Thyroid gland (tissue), 4 donors: ENCODE data around the gene ASAP2. TPM values are rescaled to one million over a fixed set of nuclear protein-coding genes. Genes with fewer than 3 reads are reported as not detected.

ENCODE experiments used
- DNase-seq, 2 donors: peaks; one replicate each; pipeline ENCODE4 v3.0.0-alpha.2; 2019
- H3K27ac ChIP-seq, 3 donors: fragments of 200-600 bp; sonication (generic); 1 replicate in 2 of 3; 2 replicates in 1 of 3; pipeline ENCODE4 v1.5.1; 2016 to 2019; ENCODE audit warnings: mild to moderate bottlenecking in 1 of 3, moderate library complexity in 1 of 3
- H3K27me3 ChIP-seq: fragments of 200-600 bp; sonication (generic); one replicate; pipeline ENCODE4 v1.5.1; 2019
- H3K36me3 ChIP-seq, 2 donors: fragments of 200-600 bp; sonication (generic); one replicate each; pipeline ENCODE4 v1.5.1; 2016 to 2019
- H3K4me1 ChIP-seq, 2 donors: fragments of 200-600 bp; sonication (generic); one replicate each; pipeline ENCODE4 v1.5.1; 2017 to 2019
- H3K4me3 ChIP-seq, 3 donors: fragments of 200-600 bp; sonication (generic); replicated peaks in 1 of 3; 1 replicate in 2 of 3; 2 replicates in 1 of 3; pipeline ENCODE4 v1.5.1; 2016; ENCODE audit warnings: mild to moderate bottlenecking in 1 of 3
- H3K9me3 ChIP-seq: fragments of 200-600 bp; sonication (generic); one replicate; pipeline ENCODE4 v1.5.1; 2017
- POLR2A ChIP-seq, 2 donors: fragments of 450-650 bp; IDR thresholded peaks; one replicate each; pipeline ENCODE4 v1.6.1; 2017; ENCODE audit warnings: antibody characterized with exemption in 2 of 2, mild to moderate bottlenecking in 2 of 2, moderate library complexity in 1 of 2
- WGBS, 2 donors: methylation state at CpG; one replicate each; pipeline ENCODE4 v1.1.5; 2017; 5-methylcytosine and 5-hydroxymethylcytosine counted together
- intact Hi-C: fragments of 100-400 bp; cut with DNase I; formaldehyde crosslinking; loops from one replicate; pipeline ENCODE4 v1.15.1; 2023
- total RNA-seq, 4 donors: library from RNA; depleted of rRNA; stranded (reverse); fragments of >200 nt; gene quantifications; one replicate each; pipeline ENCODE4 v1.2.3, GENCODE V29; 2016
- TF ChIP-seq, protein P1 (sequence below), 6 experiments: fragments of 200-600 bp in 3 of 6; fragments of 450-650 bp in 3 of 6; sonication (generic) in 3 of 6; IDR thresholded peaks; one replicate each; pipeline ENCODE4 v1.5.1; 2016 to 2019; ENCODE audit warnings: antibody characterized with exemption in 6 of 6, mild to moderate bottlenecking in 2 of 6, inconsistent platforms in 1 of 6, moderate library complexity in 1 of 6

The ASAP2 gene
- total RNA-seq, 4 donors from 2014 or later = 40.3 to 55.3 (median 47.3) TPM

DNA sequence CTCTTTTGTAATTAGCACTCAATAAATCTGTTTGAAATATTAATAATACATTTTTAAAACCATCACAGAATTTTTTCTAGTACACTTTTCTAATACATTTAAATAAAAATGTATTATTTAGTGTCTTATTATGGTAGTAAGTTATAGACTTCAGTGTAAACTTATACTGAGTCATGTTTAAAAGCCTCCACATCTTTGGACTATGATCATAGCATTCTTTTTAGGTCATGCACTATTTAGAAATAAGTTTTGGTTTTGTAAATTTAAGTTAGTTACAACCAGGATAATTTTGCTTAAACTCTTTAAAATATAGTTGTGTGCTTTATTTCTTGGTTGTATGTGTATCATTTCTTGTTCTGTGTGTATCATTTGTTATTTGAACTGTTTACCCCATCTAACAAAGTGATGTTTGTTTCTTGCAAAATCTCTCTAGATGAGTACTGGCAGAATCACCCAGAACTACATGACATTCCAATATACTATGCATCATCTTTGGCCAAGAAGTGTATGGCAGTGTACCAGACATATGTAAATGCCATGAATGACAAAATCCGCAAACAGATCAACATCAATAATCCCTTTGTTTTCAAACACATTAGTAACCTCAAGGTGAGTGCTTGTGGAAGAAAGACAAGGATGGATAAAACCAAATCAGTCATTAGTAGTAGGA lies 233.6 kb downstream of the ASAP2 start:
- no peak for DNase-seq
- H3K4me3 ChIP-seq = no peak overlapping the region
- H3K4me1 ChIP-seq = no peaks in the 10 kb centered on the region
- H3K36me3 ChIP-seq = peaks cover 28 to 44% of the 10 kb centered on the region in 2 donors
- H3K9me3 ChIP-seq = no peaks in the 10 kb centered on the region
- intact Hi-C loops = no loop called here
- WGBS, 2 donors = 93 to 100% methylated on average over 1 of the region's 1 CpG
- no peaks in the 10 kb centered on the region for H3K27me3 ChIP-seq
- H3K27ac ChIP-seq = no peak overlapping the region
- no peak for TF ChIP-seq POLR2A (IDR thresholded peaks at IDR 0.05)
- TF ChIP-seq, protein P1, sequence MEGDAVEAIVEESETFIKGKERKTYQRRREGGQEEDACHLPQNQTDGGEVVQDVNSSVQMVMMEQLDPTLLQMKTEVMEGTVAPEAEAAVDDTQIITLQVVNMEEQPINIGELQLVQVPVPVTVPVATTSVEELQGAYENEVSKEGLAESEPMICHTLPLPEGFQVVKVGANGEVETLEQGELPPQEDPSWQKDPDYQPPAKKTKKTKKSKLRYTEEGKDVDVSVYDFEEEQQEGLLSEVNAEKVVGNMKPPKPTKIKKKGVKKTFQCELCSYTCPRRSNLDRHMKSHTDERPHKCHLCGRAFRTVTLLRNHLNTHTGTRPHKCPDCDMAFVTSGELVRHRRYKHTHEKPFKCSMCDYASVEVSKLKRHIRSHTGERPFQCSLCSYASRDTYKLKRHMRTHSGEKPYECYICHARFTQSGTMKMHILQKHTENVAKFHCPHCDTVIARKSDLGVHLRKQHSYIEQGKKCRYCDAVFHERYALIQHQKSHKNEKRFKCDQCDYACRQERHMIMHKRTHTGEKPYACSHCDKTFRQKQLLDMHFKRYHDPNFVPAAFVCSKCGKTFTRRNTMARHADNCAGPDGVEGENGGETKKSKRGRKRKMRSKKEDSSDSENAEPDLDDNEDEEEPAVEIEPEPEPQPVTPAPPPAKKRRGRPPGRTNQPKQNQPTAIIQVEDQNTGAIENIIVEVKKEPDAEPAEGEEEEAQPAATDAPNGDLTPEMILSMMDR (IDR thresholded peaks at IDR 0.05) = no peak

DNA sequence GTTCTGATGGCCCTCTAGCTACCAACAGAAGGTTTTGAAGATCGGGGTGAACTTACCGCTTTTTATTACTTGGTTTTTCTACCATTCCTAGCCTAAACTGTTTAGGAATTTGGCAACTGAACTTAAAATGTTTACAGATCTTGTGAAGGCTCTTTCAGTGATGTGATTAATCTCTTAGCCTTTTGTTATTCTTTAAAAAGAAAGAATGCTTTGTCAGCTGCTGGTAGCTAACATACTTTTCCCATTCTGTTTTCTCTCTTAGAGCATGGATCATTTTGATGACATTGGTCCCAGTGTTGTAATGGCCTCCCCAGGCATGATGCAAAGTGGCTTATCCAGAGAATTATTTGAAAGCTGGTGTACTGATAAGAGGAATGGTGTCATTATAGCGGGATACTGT lies 234.9 kb downstream of the ASAP2 start:
- H3K4me3 ChIP-seq = no peak overlapping the region
- intact Hi-C loops = no loop called here
- no peak for DNase-seq
- TF ChIP-seq, protein P1 (IDR thresholded peaks at IDR 0.05) = no peak
- TF ChIP-seq POLR2A (IDR thresholded peaks at IDR 0.05) = no peak
- no peaks in the 10 kb centered on the region for H3K27me3 ChIP-seq
- 58 to 76% methylated on average over 3 of the region's 3 CpGs for WGBS, 2 donors
- H3K27ac ChIP-seq = no peak overlapping the region
- no peaks in the 10 kb centered on the region for H3K9me3 ChIP-seq
- peaks cover 24 to 44% of the 10 kb centered on the region in 2 donors for H3K36me3 ChIP-seq
- no peaks in the 10 kb centered on the region for H3K4me1 ChIP-seq

DNA sequence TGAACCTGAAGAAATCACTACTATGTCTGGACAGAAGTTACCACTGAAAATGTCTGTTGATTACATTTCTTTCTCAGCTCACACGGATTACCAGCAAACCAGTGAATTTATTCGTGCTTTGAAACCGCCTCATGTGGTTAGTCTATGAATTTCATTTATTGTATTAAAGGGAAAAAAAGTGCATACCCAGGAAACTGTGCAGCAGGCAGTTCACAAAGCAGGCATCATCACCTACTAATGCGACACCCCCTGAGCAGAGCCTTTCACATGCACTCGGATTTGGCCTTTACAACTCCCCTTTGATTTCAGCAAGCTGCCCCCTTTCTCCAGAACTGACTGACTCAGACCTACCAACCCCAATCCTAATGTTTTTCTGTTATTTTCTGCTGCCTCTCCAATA lies 236.9 kb downstream of the ASAP2 start:
- DNase-seq = no peak
- Histone ChIP-seq H3K4me1 (no peaks in the 10 kb centered on the region), H3K27me3 (no peaks in the 10 kb centered on the region), H3K36me3 (peaks cover 22 to 39% of the 10 kb centered on the region in 2 donors), H3K27ac (no peak overlapping the region), H3K4me3 (no peak overlapping the region), H3K9me3 (no peaks in the 10 kb centered on the region)
- intact Hi-C loops = no loop called here
- no peak for TF ChIP-seq POLR2A (IDR thresholded peaks at IDR 0.05)
- TF ChIP-seq, protein P1 (IDR thresholded peaks at IDR 0.05) = no peak
- WGBS, 2 donors = 92 to 95% methylated on average over 5 of the region's 5 CpGs

DNA sequence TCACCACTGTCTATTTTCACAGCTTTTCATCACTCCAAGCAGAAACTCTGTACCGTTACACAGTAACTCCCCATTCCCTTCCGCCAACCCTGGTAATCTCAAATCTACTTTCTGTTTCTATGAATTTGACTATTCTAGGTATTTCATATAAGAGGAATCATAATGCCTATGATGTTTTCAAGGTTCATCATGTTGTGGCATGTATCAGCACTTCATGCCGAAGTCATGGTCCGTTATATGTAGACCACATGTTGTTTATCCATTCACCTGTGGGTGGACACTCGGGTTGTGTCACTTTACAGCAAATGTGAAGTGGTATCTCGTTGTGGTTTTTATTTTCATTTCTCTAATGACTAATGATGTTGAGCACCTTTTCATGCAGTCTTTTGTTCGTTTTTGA lies 238.5 kb downstream of the ASAP2 start:
- peaks cover 24 to 45% of the 10 kb centered on the region in 2 donors for H3K36me3 ChIP-seq

DNA sequence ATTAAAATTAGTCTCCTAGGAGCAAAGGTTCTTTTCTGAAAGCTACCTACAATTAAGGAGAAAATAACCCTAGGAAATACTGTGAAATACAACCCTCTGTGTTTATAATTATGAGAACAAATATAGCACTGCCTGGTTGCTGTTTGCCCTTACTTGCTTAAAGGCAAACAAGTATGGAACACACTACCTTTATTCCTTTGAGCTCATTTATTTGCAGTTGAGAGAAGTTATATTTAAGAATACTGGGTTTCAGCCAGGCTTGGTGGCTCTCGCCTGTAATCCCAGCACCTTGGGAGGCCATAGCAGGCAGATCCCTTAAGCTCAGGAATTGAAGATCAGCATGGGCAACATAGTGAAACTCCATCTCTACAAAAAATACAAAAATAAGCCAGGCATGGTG lies 244.6 kb downstream of the ASAP2 start:
- Histone ChIP-seq H3K27ac (no peak overlapping the region), H3K36me3 (peaks cover 10 to 35% of the 10 kb centered on the region in 2 donors), H3K27me3 (no peaks in the 10 kb centered on the region), H3K4me3 (no peak overlapping the region), H3K9me3 (no peaks in the 10 kb centered on the region), H3K4me1 (no peaks in the 10 kb centered on the region)
- intact Hi-C loops = no loop called here
- TF ChIP-seq, protein P1 (IDR thresholded peaks at IDR 0.05) = no peak
- TF ChIP-seq POLR2A (IDR thresholded peaks at IDR 0.05) = no peak
- DNase-seq = no peak
- 77 to 94% methylated on average over 1 of the region's 1 CpG for WGBS, 2 donors

More for the DNA sequence above, 238.5 kb downstream of the ASAP2 start:
- Histone ChIP-seq H3K4me1 (no peaks in the 10 kb centered on the region), H3K27me3 (no peaks in the 10 kb centered on the region), H3K27ac (no peak overlapping the region), H3K9me3 (no peaks in the 10 kb centered on the region), H3K4me3 (no peak overlapping the region)
- WGBS, 2 donors = 84 to 92% methylated on average over 7 of the region's 7 CpGs
- DNase-seq = no peak
- intact Hi-C loops = no loop called here
- no peak for TF ChIP-seq POLR2A (IDR thresholded peaks at IDR 0.05)
- TF ChIP-seq, protein P1 (IDR thresholded peaks at IDR 0.05) = no peak
